Mesenchymal stem cell (in vitro differentiated cells and primary cell): ENCODE measurements around the gene TOR1B.

Experiments
- DNase-seq: peaks from one replicate; pipeline ENCODE4 v3.0.0-alpha.2; 2013
- H2AFZ ChIP-seq: one replicate; pipeline ENCODE4 v1.6.1; 2013; ENCODE audit warnings: low read depth, mild to moderate bottlenecking, control low read depth, inconsistent platforms, low read length, moderate library complexity
- H2AK5ac ChIP-seq: 2 replicates; pipeline ENCODE4 v1.6.1; 2013; ENCODE audit warnings: low read length, moderate library complexity, mild to moderate bottlenecking, inconsistent platforms; ENCODE audit not compliant: severe bottlenecking
- H2BK120ac ChIP-seq: one replicate; pipeline ENCODE4 v1.6.1; 2013; ENCODE audit warnings: low read depth, mild to moderate bottlenecking, inconsistent platforms, low read length, moderate library complexity
- H2BK12ac ChIP-seq, 2 experiments: one replicate each; pipeline ENCODE4 v1.6.1; 2013; ENCODE audit warnings: inconsistent platforms in 2 of 2, low read length in 2 of 2, mild to moderate bottlenecking in 2 of 2, moderate library complexity in 2 of 2, control low read depth in 1 of 2
- H2BK15ac ChIP-seq: one replicate; pipeline ENCODE4 v1.6.1; 2013; ENCODE audit warnings: mild to moderate bottlenecking, low read depth, inconsistent platforms; ENCODE audit not compliant: poor library complexity, severe bottlenecking
- H2BK5ac ChIP-seq: 2 replicates; pipeline ENCODE4 v1.6.1; 2013; ENCODE audit warnings: low read depth, mild to moderate bottlenecking, low read length, control low read depth, inconsistent platforms; ENCODE audit not compliant: poor library complexity, severe bottlenecking
- H3K14ac ChIP-seq, 2 experiments: one replicate each; pipeline ENCODE4 v1.6.1; 2013; ENCODE audit warnings: inconsistent platforms in 2 of 2, low read length in 2 of 2, control low read depth in 1 of 2, mild to moderate bottlenecking in 1 of 2, moderate library complexity in 1 of 2
- H3K18ac ChIP-seq, 2 experiments: one replicate each; pipeline ENCODE4 v1.6.1; 2013; ENCODE audit warnings: inconsistent platforms in 2 of 2, low read length in 2 of 2, control low read depth in 1 of 2, low read depth in 1 of 2, mild to moderate bottlenecking in 1 of 2
- H3K23ac ChIP-seq, 2 experiments: one replicate each; pipeline ENCODE4 v1.6.1; 2013; ENCODE audit warnings: inconsistent platforms in 2 of 2, low read length in 2 of 2, mild to moderate bottlenecking in 2 of 2, moderate library complexity in 2 of 2, control low read depth in 1 of 2
- H3K27ac ChIP-seq: 2 replicates; pipeline ENCODE4 v1.5.1; 2013; ENCODE audit warnings: mild to moderate bottlenecking, moderate library complexity, low read length, control low read depth, inconsistent platforms; ENCODE audit not compliant: poor library complexity, severe bottlenecking
- H3K27me3 ChIP-seq, 2 experiments: 2 replicates each; pipeline versions ENCODE4 v1.6.1 to v1.7.0; 2013; ENCODE audit warnings: low read length in 2 of 2, mild to moderate bottlenecking in 2 of 2, moderate library complexity in 2 of 2, control low read depth in 1 of 2, inconsistent platforms in 1 of 2; ENCODE audit not compliant: control insufficient read depth in 1 of 2, insufficient read depth in 1 of 2
- H3K36me3 ChIP-seq, 2 experiments: 2 replicates each; pipeline versions ENCODE4 v1.6.1 to v1.7.0; 2013; ENCODE audit warnings: low read length in 2 of 2, control low read depth in 1 of 2, inconsistent platforms in 1 of 2, low read depth in 1 of 2, mild to moderate bottlenecking in 1 of 2; ENCODE audit not compliant: insufficient read depth in 2 of 2, control insufficient read depth in 1 of 2
- H3K4ac ChIP-seq, 2 experiments: one replicate each; pipeline ENCODE4 v1.6.1; 2013; ENCODE audit warnings: inconsistent platforms in 2 of 2, low read length in 2 of 2, mild to moderate bottlenecking in 2 of 2, moderate library complexity in 2 of 2, control low read depth in 1 of 2, low read depth in 1 of 2
- H3K4me1 ChIP-seq: 2 replicates; pipeline ENCODE4 v1.6.1; 2013; ENCODE audit warnings: low read depth, low read length, control low read depth; ENCODE audit not compliant: control insufficient read depth, insufficient read depth
- H3K4me2 ChIP-seq: 2 replicates; pipeline ENCODE4 v1.6.1; 2013; ENCODE audit warnings: low read length, mild to moderate bottlenecking, inconsistent platforms; ENCODE audit not compliant: poor library complexity, severe bottlenecking
- H3K4me3 ChIP-seq, 2 experiments: 2 replicates each; pipeline versions ENCODE4 v1.5.1 to v1.7.0; 2013; ENCODE audit warnings: low read length in 2 of 2, mild to moderate bottlenecking in 2 of 2, control low read depth in 1 of 2, low read depth in 1 of 2; ENCODE audit not compliant: insufficient read depth in 1 of 2
- H3K79me1 ChIP-seq: replicated peaks from 2 replicates; pipeline ENCODE4 v1.6.1; 2013; ENCODE audit warnings: mild to moderate bottlenecking, control low read depth, low read length, inconsistent platforms; ENCODE audit not compliant: poor library complexity, severe bottlenecking
- H3K9ac ChIP-seq: 2 replicates; pipeline ENCODE4 v1.7.0; 2013; ENCODE audit warnings: mild to moderate bottlenecking, low read length, moderate library complexity
- H3K9me3 ChIP-seq: 2 replicates; pipeline ENCODE4 v1.7.0; 2013; ENCODE audit warnings: mild to moderate bottlenecking, low read length; ENCODE audit not compliant: control insufficient read depth
- H4K8ac ChIP-seq: one replicate; pipeline ENCODE4 v1.6.1; 2013; ENCODE audit warnings: inconsistent platforms, mild to moderate bottlenecking, low read length, moderate library complexity
- H4K91ac ChIP-seq: one replicate; pipeline ENCODE4 v1.6.1; 2013; ENCODE audit warnings: mild to moderate bottlenecking, low read length, inconsistent platforms
- WGBS: methylation state at CpG from one replicate; pipeline ENCODE4 v1.1.7; 2013; ENCODE audit warnings: mixed read lengths; 5-methylcytosine and 5-hydroxymethylcytosine counted together

TOR1B gene

DNA sequence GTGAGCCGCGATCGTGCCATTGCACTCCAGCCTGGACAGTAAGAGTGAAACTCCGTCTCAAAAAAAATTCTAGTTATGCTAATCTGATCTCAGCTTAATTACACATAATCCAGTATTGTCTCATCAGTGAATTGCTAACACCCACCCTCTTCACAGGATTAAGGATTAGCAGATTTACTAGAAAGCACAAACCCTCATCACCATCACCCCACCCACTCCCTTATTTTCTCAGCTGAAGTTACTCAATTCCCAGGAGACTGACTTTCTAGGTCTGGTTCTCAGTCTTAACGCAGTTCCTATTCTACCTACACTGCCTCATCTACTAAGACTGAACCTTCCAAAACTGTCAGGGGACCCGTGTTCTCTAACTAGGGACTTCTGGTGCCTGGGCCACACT lies 9.0 kb downstream of the TOR1B start:
- Histone ChIP-seq H3K9ac (no peak overlapping the region), H3K4me3 (no peak overlapping the region), H2BK15ac (no peak overlapping the region), H3K9me3 (no peaks in the 10 kb centered on the region), H3K18ac (no peak overlapping the region), H3K27me3 (no peaks in the 10 kb centered on the region), H3K4ac (no peak overlapping the region), H2AK5ac (no peak overlapping the region), H2AFZ (no peak overlapping the region), H2BK5ac (no peak overlapping the region), H3K79me1 (peaks cover 47% of the 10 kb centered on the region), H3K14ac (no peak overlapping the region), H2BK12ac (no peak overlapping the region), H4K8ac (no peak overlapping the region), H2BK120ac (no peak overlapping the region), H4K91ac (no peak overlapping the region), H3K4me1 (no peaks in the 10 kb centered on the region), H3K4me2 (no peak overlapping the region), H3K27ac (no peak overlapping the region), H3K36me3 (peaks cover 64 to 80% of the 10 kb centered on the region in 2 experiments), H3K23ac (no peak overlapping the region)
- 94% methylated on average over 6 of the region's 6 CpGs for WGBS
- no peak for DNase-seq

DNA sequence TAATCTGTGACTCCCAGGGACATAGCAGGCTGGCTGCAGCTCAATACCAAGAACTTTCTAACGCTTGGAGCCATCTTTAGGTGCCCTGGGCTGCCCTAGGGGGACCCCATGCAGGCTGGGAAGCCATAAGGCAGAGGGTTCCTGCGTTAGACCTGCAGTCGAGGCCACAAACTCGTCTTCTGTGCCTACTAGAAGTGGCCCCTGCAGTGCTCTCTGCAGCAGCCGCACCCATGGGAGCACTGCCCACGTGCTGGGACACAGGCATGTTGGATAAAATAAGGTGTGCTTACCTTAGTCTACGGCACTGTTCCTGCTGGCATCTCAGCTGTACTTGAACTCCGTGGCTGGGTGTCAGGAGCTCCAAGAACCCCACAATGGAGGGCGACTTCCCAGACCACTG lies 9.4 kb downstream of the TOR1B start:
- H3K79me1 ChIP-seq: peaks cover 45% of the 10 kb centered on the region
- no peak overlapping the region for H3K14ac ChIP-seq
- no peak overlapping the region for H3K4me2 ChIP-seq
- H2AFZ ChIP-seq: no peak overlapping the region
- H3K27ac ChIP-seq: no peak overlapping the region
- no peaks in the 10 kb centered on the region for H3K27me3 ChIP-seq
- no peak overlapping the region for H2BK120ac ChIP-seq
- no peak overlapping the region for H2BK15ac ChIP-seq
- H2BK12ac ChIP-seq: no peak overlapping the region
- peak overlapping the region; percentile 90 for H4K8ac ChIP-seq
- H4K91ac ChIP-seq: no peak overlapping the region
- no peaks in the 10 kb centered on the region for H3K4me1 ChIP-seq
- H3K4ac ChIP-seq: no peak overlapping the region
- H2BK5ac ChIP-seq: no peak overlapping the region
- H3K9me3 ChIP-seq: no peaks in the 10 kb centered on the region
- no peak overlapping the region for H3K23ac ChIP-seq
- no peak overlapping the region for H3K4me3 ChIP-seq
- no peak overlapping the region for H2AK5ac ChIP-seq
- no peak overlapping the region for H3K9ac ChIP-seq
- H3K18ac ChIP-seq: no peak overlapping the region
- H3K36me3 ChIP-seq: peaks cover 64 to 79% of the 10 kb centered on the region in 2 experiments
- DNase-seq: no peak
- 96% methylated on average over 9 of the region's 9 CpGs for WGBS

DNA sequence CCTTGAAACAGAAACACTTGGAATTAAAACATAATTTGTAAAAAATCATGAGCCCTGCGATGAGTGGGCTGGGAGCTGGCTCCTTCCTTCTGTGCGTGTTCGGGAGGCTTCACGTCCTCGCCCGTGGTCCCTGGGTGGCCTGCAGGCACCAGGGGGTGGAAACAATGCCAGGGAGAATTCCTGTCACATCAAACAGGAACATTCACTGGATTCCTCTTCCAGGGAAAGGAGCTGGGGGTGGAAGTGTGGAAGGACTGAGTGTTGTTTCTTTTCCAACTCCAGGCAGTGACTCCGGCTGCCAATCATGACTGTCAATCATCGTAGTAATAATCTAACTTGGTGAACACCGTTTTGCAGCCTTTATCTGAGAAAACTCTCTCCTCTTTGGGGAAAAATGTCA lies 10.7 kb downstream of the TOR1B start:
- Histone ChIP-seq H3K4me3 (no peak overlapping the region), H2BK120ac (no peak overlapping the region), H3K4me1 (no peaks in the 10 kb centered on the region), H2BK12ac (no peak overlapping the region), H3K79me1 (peaks cover 49% of the 10 kb centered on the region), H3K14ac (no peak overlapping the region), H3K4me2 (no peak overlapping the region), H3K27ac (no peak overlapping the region), H3K27me3 (no peaks in the 10 kb centered on the region), H2BK5ac (no peak overlapping the region), H3K23ac (no peak overlapping the region), H3K36me3 (peaks cover 75 to 84% of the 10 kb centered on the region in 2 experiments), H2BK15ac (no peak overlapping the region), H3K18ac (no peak overlapping the region), H2AK5ac (no peak overlapping the region), H3K4ac (no peak overlapping the region), H3K9ac (peak overlapping the region; percentile 22), H2AFZ (no peak overlapping the region), H3K9me3 (no peaks in the 10 kb centered on the region), H4K91ac (no peak overlapping the region), H4K8ac (no peak overlapping the region)
- DNase-seq: no peak
- 95% methylated on average over 8 of the region's 9 CpGs for WGBS

DNA sequence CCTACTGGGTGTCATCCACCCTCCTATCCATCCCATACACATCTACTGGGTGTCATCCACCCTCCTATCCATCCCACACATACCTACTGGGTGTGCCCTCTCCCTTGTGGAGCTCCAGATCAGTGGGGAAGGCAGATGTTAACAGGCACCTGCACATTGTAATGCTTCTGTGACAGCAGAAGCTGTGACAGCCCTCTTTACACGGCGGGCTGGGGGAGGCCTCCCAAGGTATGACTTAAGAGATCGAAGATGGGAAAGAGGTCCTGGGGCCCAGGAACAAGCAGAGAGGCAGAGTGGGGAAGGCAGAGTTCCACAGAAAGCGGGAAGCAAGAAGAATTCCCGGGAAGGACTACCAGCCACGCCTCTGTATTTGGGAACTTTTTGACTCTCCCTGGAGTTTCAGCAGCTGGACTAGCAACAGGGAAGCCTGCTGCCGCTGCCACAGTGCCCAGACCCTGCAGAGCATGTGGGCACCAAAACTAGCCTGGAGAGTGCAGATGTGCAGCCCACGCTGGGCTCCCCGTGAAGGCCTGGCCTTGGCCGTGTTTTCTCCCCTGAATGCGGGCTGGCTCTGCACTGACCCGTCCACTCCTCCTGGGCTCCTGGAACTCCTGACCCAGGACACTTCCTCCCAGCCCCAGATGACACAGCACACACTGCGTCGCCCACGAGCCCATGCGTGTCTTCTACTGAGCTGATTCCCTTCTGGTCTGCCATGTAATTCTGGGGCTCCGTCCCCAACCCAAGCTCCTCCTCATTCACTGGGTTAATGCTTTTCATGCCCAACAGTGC lies 11.6 kb downstream of the TOR1B start:
- Histone ChIP-seq H3K4ac (no peak overlapping the region), H2BK12ac (no peak overlapping the region), H3K36me3 (peaks cover 72 to 80% of the 10 kb centered on the region in 2 experiments), H2BK5ac (no peak overlapping the region), H3K4me2 (no peak overlapping the region), H3K4me1 (no peaks in the 10 kb centered on the region), H2BK120ac (no peak overlapping the region), H4K91ac (no peak overlapping the region), H3K27me3 (no peaks in the 10 kb centered on the region), H2AFZ (no peak overlapping the region), H3K18ac (no peak overlapping the region), H4K8ac (no peak overlapping the region), H2AK5ac (no peak overlapping the region), H3K4me3 (no peak overlapping the region), H3K27ac (no peak overlapping the region), H3K23ac (no peak overlapping the region), H3K79me1 (peaks cover 49% of the 10 kb centered on the region), H3K9ac (no peak overlapping the region), H3K14ac (no peak overlapping the region), H2BK15ac (no peak overlapping the region), H3K9me3 (no peaks in the 10 kb centered on the region)
- DNase-seq: no peak
- WGBS: 95% methylated on average over 17 of the region's 17 CpGs
